ENCODE measurements around the gene MCAM.

- TF ChIP-seq POLR2AphosphoS5 (IDR thresholded peaks at IDR 0.05; ENCODE audit: borderline replicate concordance, low read depth, low read length): no peak
- no peak for TF ChIP-seq EZH2 (IDR thresholded peaks at IDR 0.05)
- TF ChIP-seq FOXP2 (optimal IDR thresholded peaks at IDR 0.05; ENCODE audit: control extremely low read depth, extremely low read length, insufficient read depth): no peak
These were observed 16.5 kb downstream of the MCAM start for GRCh38 chr11:119300198-119300964.
